H1 (cell line): ENCODE results near the gene TIMP1. TPM values are rescaled to one million over a fixed set of nuclear protein-coding genes. Genes with fewer than 3 reads are reported as not detected.

ENCODE experiments used
- CTCF ChIA-PET: fragments of 300-600 bp; sonication (Branson Sonifier 250); formaldehyde crosslinking; loops from one replicate; lab custom pipeline; 2021; ENCODE audit not compliant: partially characterized antibody; lab: Charles Lee
- POLR2A ChIA-PET: fragments of 300-600 bp; sonication (Branson Sonifier 250); formaldehyde crosslinking; loops from one replicate; lab custom pipeline; 2021; ENCODE audit warnings: inconsistent platforms; ENCODE audit not compliant: partially characterized antibody; lab: Charles Lee
- DNase-seq, 2 experiments: peaks; one replicate each; pipeline versions ENCODE4 v3.0.0 to v3.0.0-alpha.2; 2010 to 2022; ENCODE audit warnings: low spot score in 2 of 2, low read depth in 1 of 2, mixed read lengths in 1 of 2
- FAIRE-seq: peaks from 2 replicates; lab custom pipeline; 2011; peaks lifted over from hg19 to GRCh38; lab: Jason Lieb, UNC
- H2AFZ ChIP-seq: 2 replicates; pipeline ENCODE4 v1.8.1; 2012; ENCODE audit warnings: low read length, inconsistent platforms
- H2AK5ac ChIP-seq: 2 replicates; pipeline ENCODE4 v1.6.1; 2013; ENCODE audit warnings: low read depth, low read length
- H2BK120ac ChIP-seq: replicated peaks from 2 replicates; pipeline ENCODE3; 2013; ENCODE audit warnings: low read depth, low read length, inconsistent platforms
- H2BK12ac ChIP-seq: 2 replicates; pipeline ENCODE4 v1.6.1; 2013; ENCODE audit warnings: low read depth, low read length
- H2BK15ac ChIP-seq: 2 replicates; pipeline ENCODE4 v1.6.1; 2013; ENCODE audit warnings: low read length
- H2BK20ac ChIP-seq: 2 replicates; pipeline ENCODE4 v1.6.1; 2013; ENCODE audit warnings: low read length
- H2BK5ac ChIP-seq: 2 replicates; pipeline ENCODE4 v1.6.1; 2013; ENCODE audit warnings: low read depth, low read length
- H3K14ac ChIP-seq: 2 replicates; pipeline ENCODE4 v1.6.1; 2013; ENCODE audit warnings: inconsistent platforms; ENCODE audit not compliant: insufficient read length
- H3K18ac ChIP-seq: 2 replicates; pipeline ENCODE4 v1.6.1; 2013; ENCODE audit warnings: low read length; ENCODE audit errors: extremely low read depth
- H3K23ac ChIP-seq: 2 replicates; pipeline ENCODE4 v1.6.1; 2013; ENCODE audit warnings: inconsistent platforms; ENCODE audit not compliant: insufficient read length
- H3K23me2 ChIP-seq: 2 replicates; pipeline ENCODE4 v1.6.1; 2013; ENCODE audit warnings: low read depth, low read length
- H3K27ac ChIP-seq: 2 replicates; pipeline ENCODE4 v1.6.1; 2011; ENCODE audit warnings: low read depth, low read length, inconsistent platforms
- H3K27me3 ChIP-seq, 4 experiments: replicated peaks in 1 of 4; 1 replicate in 1 of 4; 2 replicates in 3 of 4; pipeline versions ENCODE4 v1.6.1 to v1.8.1; 2011 to 2013; ENCODE audit warnings: low read length in 3 of 4, mild to moderate bottlenecking in 3 of 4, inconsistent platforms in 2 of 4, mixed read lengths in 2 of 4, moderate library complexity in 1 of 4; ENCODE audit not compliant: control insufficient read depth in 3 of 4, insufficient read depth in 3 of 4; ENCODE audit errors: extremely low read depth in 1 of 4
- H3K36me3 ChIP-seq, 4 experiments: 2 replicates each; pipeline versions ENCODE4 v1.6.1 to v1.8.1; 2011 to 2013; ENCODE audit warnings: mild to moderate bottlenecking in 4 of 4, low read length in 3 of 4, moderate library complexity in 2 of 4, control low read depth in 1 of 4, inconsistent platforms in 1 of 4; ENCODE audit not compliant: insufficient read depth in 4 of 4, control insufficient read depth in 2 of 4
- H3K4ac ChIP-seq: replicated peaks from 2 replicates; pipeline ENCODE3; 2013; ENCODE audit warnings: low read length, low read depth, mixed read lengths, inconsistent platforms; ENCODE audit not compliant: insufficient read length
- H3K4me1 ChIP-seq, 4 experiments: replicated peaks in 1 of 4; 1 replicate in 1 of 4; 2 replicates in 3 of 4; pipeline versions ENCODE4 v1.6.1 to v1.8.1; 2011 to 2013; ENCODE audit warnings: low read length in 3 of 4, inconsistent platforms in 2 of 4, mixed read lengths in 1 of 4; ENCODE audit not compliant: insufficient read depth in 4 of 4, control insufficient read depth in 3 of 4
- H3K4me2 ChIP-seq, 2 experiments: 2 replicates each; pipeline versions ENCODE4 v1.6.1 to v1.8.1; 2011 to 2013; ENCODE audit warnings: low read depth in 2 of 2, low read length in 2 of 2, control low read depth in 1 of 2, inconsistent platforms in 1 of 2, mild to moderate bottlenecking in 1 of 2; ENCODE audit not compliant: insufficient read depth in 1 of 2
- H3K4me3 ChIP-seq, 4 experiments: fragments of 200-600, 300-600 bp in 1 of 4; sonication (generic), shearing (Covaris generic), sonication (Bioruptor Twin) in 1 of 4; 2 replicates each; pipeline versions ENCODE4 v1.5.1 to v1.8.1; 2011 to 2016; ENCODE audit warnings: low read length in 4 of 4, low read depth in 3 of 4, control low read depth in 2 of 4, inconsistent platforms in 2 of 4, mild to moderate bottlenecking in 2 of 4, mixed read lengths in 1 of 4, moderate library complexity in 1 of 4; ENCODE audit not compliant: insufficient read depth in 2 of 4; ENCODE audit errors: extremely low read depth in 1 of 4
- H3K56ac ChIP-seq: replicated peaks from 2 replicates; pipeline ENCODE3; 2013; ENCODE audit warnings: low read depth, mild to moderate bottlenecking, mixed read lengths, low read length, inconsistent platforms; ENCODE audit not compliant: insufficient read length
- H3K79me1 ChIP-seq: 2 replicates; pipeline ENCODE4 v1.6.1; 2013; ENCODE audit warnings: low read depth, low read length, control low read depth
- H3K79me2 ChIP-seq, 2 experiments: 2 replicates each; pipeline versions ENCODE4 v1.6.1 to v1.8.1; 2012 to 2013; ENCODE audit warnings: low read length in 2 of 2, mild to moderate bottlenecking in 2 of 2, inconsistent platforms in 1 of 2; ENCODE audit not compliant: insufficient read depth in 2 of 2, control insufficient read depth in 1 of 2
- H3K9ac ChIP-seq, 4 experiments: replicated peaks in 1 of 4; 1 replicate in 1 of 4; 2 replicates in 3 of 4; pipeline versions ENCODE4 v1.6.1 to v1.8.1; 2011 to 2013; ENCODE audit warnings: low read depth in 3 of 4, low read length in 3 of 4, control low read depth in 2 of 4, mild to moderate bottlenecking in 2 of 4, moderate library complexity in 2 of 4, inconsistent platforms in 1 of 4; ENCODE audit errors: extremely low read depth in 1 of 4
- H3K9me3 ChIP-seq, 2 experiments: 2 replicates each; pipeline versions ENCODE4 v1.6.1 to v1.8.1; 2012 to 2013; ENCODE audit warnings: mild to moderate bottlenecking in 2 of 2, moderate library complexity in 2 of 2, control low read depth in 1 of 2, inconsistent platforms in 1 of 2, low read depth in 1 of 2, low read length in 1 of 2, mixed read lengths in 1 of 2; ENCODE audit not compliant: insufficient read depth in 2 of 2
- H4K20me1 ChIP-seq, 2 experiments: replicated peaks in 1 of 2; 2 replicates each; pipeline versions ENCODE3 to v1.8.1; 2011 to 2013; ENCODE audit warnings: inconsistent platforms in 2 of 2, low read length in 2 of 2, mild to moderate bottlenecking in 1 of 2; ENCODE audit not compliant: insufficient read depth in 2 of 2, control insufficient read depth in 1 of 2
- H4K5ac ChIP-seq: 2 replicates; pipeline ENCODE4 v1.6.1; 2013; ENCODE audit warnings: low read length, low read depth, mixed read lengths, inconsistent platforms; ENCODE audit not compliant: insufficient read length
- H4K8ac ChIP-seq: 2 replicates; pipeline ENCODE4 v1.8.0; 2013; ENCODE audit warnings: mild to moderate bottlenecking, moderate library complexity, low read length, inconsistent platforms; ENCODE audit not compliant: insufficient read depth; ENCODE audit errors: extremely low read depth
- H4K91ac ChIP-seq: replicated peaks from 2 replicates; pipeline ENCODE3; 2013; ENCODE audit warnings: low read length, mixed read lengths, inconsistent platforms; ENCODE audit not compliant: insufficient read length
- ATF2 ChIP-seq: IDR thresholded peaks from 2 replicates; pipeline ENCODE4 v1.6.1; 2012; ENCODE audit warnings: low read length, inconsistent platforms
- BACH1 ChIP-seq: IDR thresholded peaks from 2 replicates; pipeline ENCODE4 v1.6.1; 2012; ENCODE audit warnings: low read length, improper control_type of control experiment
- CHD2 ChIP-seq: IDR thresholded peaks from 2 replicates; pipeline ENCODE4 v1.6.1; 2012; ENCODE audit warnings: low read length, improper control_type of control experiment
- CTBP2 ChIP-seq: IDR thresholded peaks from 2 replicates; pipeline ENCODE4 v1.7.0; 2011; ENCODE audit warnings: borderline replicate concordance, mild to moderate bottlenecking, moderate library complexity, mixed read lengths, low read length; ENCODE audit not compliant: insufficient read depth, insufficient read length
- GTF2F1 ChIP-seq: IDR thresholded peaks from 2 replicates; pipeline ENCODE4 v1.6.1; 2012; ENCODE audit warnings: low read depth, low read length, improper control_type of control experiment, borderline replicate concordance
- POLR2A ChIP-seq, 2 experiments: IDR thresholded peaks; 1 replicate in 1 of 2; 2 replicates in 1 of 2; pipeline ENCODE4 v1.6.1; 2011; ENCODE audit warnings: low read depth in 2 of 2, low read length in 2 of 2, mild to moderate bottlenecking in 2 of 2; ENCODE audit errors: control extremely low read depth in 1 of 2
- POU5F1 ChIP-seq: IDR thresholded peaks from 2 replicates; pipeline ENCODE4 v1.6.1; 2011; ENCODE audit warnings: low read depth, mild to moderate bottlenecking, low read length, moderate library complexity
- RAD21 ChIP-seq, 2 experiments: IDR thresholded peaks in 1 of 2; conservative IDR thresholded peaks in 1 of 2; 2 replicates each; pipeline ENCODE4 v1.6.1; 2011; ENCODE audit warnings: low read depth in 2 of 2, low read length in 2 of 2, improper control_type of control experiment in 1 of 2, inconsistent platforms in 1 of 2, mild to moderate bottlenecking in 1 of 2, moderate library complexity in 1 of 2
- RXRA ChIP-seq: IDR thresholded peaks from 2 replicates; pipeline ENCODE4 v1.6.1; 2011; ENCODE audit warnings: low read depth, mild to moderate bottlenecking, low read length, moderate library complexity; ENCODE audit not compliant: insufficient read depth
- SIRT6 ChIP-seq: IDR thresholded peaks from one replicate; pipeline ENCODE4 v1.7.1; 2012; ENCODE audit warnings: low read length, inconsistent platforms
- SP1 ChIP-seq: IDR thresholded peaks from 2 replicates; pipeline ENCODE4 v1.6.1; 2011; ENCODE audit warnings: low read depth, low read length
- SRF ChIP-seq: IDR thresholded peaks from 2 replicates; pipeline ENCODE4 v1.6.1; 2011; ENCODE audit warnings: mild to moderate bottlenecking, low read depth, low read length, moderate library complexity
- TCF12 ChIP-seq: IDR thresholded peaks from 2 replicates; pipeline ENCODE4 v1.6.1; 2011; ENCODE audit warnings: low read depth, mild to moderate bottlenecking, low read length
- TEAD4 ChIP-seq: IDR thresholded peaks from 2 replicates; pipeline ENCODE4 v1.6.1; 2012; ENCODE audit warnings: low read depth, low read length, inconsistent platforms, mixed read lengths
- WGBS, 2 experiments: shearing (Covaris generic) in 1 of 2; methylation state at CpG; one replicate each; pipeline versions ENCODE4 v1.1.6 to v1.1.7; 2013 to 2015; ENCODE audit warnings: low lambda C conversion rate in 2 of 2, mixed read lengths in 2 of 2, inconsistent platforms in 1 of 2, low coverage in 1 of 2, missing lambda C conversion rate in 1 of 2; ENCODE audit not compliant: insufficient replicate concordance in 2 of 2, insufficient coverage in 1 of 2, insufficient read length in 1 of 2; ENCODE audit errors: extremely low coverage in 1 of 2, missing lambda C conversion rate in 1 of 2; 5-methylcytosine and 5-hydroxymethylcytosine counted together
- polyA plus RNA-seq, 7 experiments: library from polyadenylated mRNA; depleted of rRNA in 3 of 7; stranded (reverse) in 5 of 7; unstranded in 2 of 7; fragments of >200 nt in 5 of 7; fragments of 200-250 nt in 2 of 7; gene quantifications; 1 replicate in 5 of 7; 2 replicates in 1 of 7; 4 replicates in 1 of 7; pipeline versions ENCODE4 v1.2.1 to v1.2.3, GENCODE V29; 2011 to 2013; ENCODE audit warnings: missing spikeins in 2 of 7, mixed read lengths in 2 of 7
- total RNA-seq: library from RNA; stranded (reverse); fragmentation: NEBNext Ultra II Directional; extraction: Animal tissue kit (Norgen Biotek cat#: 25700); gene quantifications from 2 replicates; pipeline ENCODE4 v1.2.1, GENCODE V29; 2021

The TIMP1 gene
- total and polyA plus RNA-seq, 2 of the 8 experiments (the other 6 are each of a cell fraction or from before 2014, with no cell fraction given), result 58.6 to 142 TPM

GRCh38 chrX:47590984-47591383 is 8.7 kb downstream of the TIMP1 start:
- H2BK120ac ChIP-seq, result no peak overlapping the region
- no peak overlapping the region for H2AFZ ChIP-seq
- no peak overlapping the region for H2BK12ac ChIP-seq
- DNase-seq, result no peak
- H3K4me2 ChIP-seq, result no peak overlapping the region
- POLR2A ChIA-PET, result interaction anchor here (1.0 to 1.3 kb wide), 2 partner anchors 18 to 28 kb away, joined by 3 read pairs; partner anchors contain the start of gene SYN1
- H3K18ac ChIP-seq, result no peak overlapping the region
- CTCF ChIA-PET, result no interaction called here
- H4K20me1 ChIP-seq, result no peaks in the 10 kb centered on the region
- no peaks in the 10 kb centered on the region for H3K9me3 ChIP-seq
- no peak overlapping the region for H3K4ac ChIP-seq
- H2BK15ac ChIP-seq, result no peak overlapping the region
- no peaks in the 10 kb centered on the region for H3K27me3 ChIP-seq
- H3K56ac ChIP-seq, result no peak overlapping the region
- no peak overlapping the region for H2AK5ac ChIP-seq
- WGBS, 2 experiments, result 94% methylated on average over 5 of the region's 5 CpGs; no CpG with 5 or more reads in 1 of the 2 experiments
- no peak overlapping the region for H4K8ac ChIP-seq
- H3K27ac ChIP-seq, result no peak overlapping the region
- no peaks in the 10 kb centered on the region for H3K79me1 ChIP-seq
- FAIRE-seq, result no peak
- H3K23ac ChIP-seq, result no peak overlapping the region
- H4K5ac ChIP-seq, result no peak overlapping the region
- no peak overlapping the region for H2BK5ac ChIP-seq
- H3K36me3 ChIP-seq, result no peaks in the 10 kb centered on the region; a peak in 1 of 8 replicates
- no peak overlapping the region for H3K9ac ChIP-seq
- no peak overlapping the region for H3K4me3 ChIP-seq
- H3K23me2 ChIP-seq, result no peaks in the 10 kb centered on the region
- H4K91ac ChIP-seq, result no peak overlapping the region
- no peak overlapping the region for H3K14ac ChIP-seq
- H3K79me2 ChIP-seq, result no peaks in the 10 kb centered on the region
- H2BK20ac ChIP-seq, result no peak overlapping the region
- peaks cover 0 to 2% (median 0%) of the 10 kb centered on the region in 4 experiments; a peak in 2 of 7 replicates for H3K4me1 ChIP-seq
- TF ChIP-seq ATF2, result no peak
- TF ChIP-seq SP1, result no peak
- TF ChIP-seq SRF, result no peak
- no peak for TF ChIP-seq BACH1
- TF ChIP-seq CTBP2, result no peak
- no peak for TF ChIP-seq CHD2
- TF ChIP-seq RXRA, result no peak
- TF ChIP-seq TCF12, result no peak
- TF ChIP-seq GTF2F1, result no peak
- TF ChIP-seq TEAD4, result no peak
- no peak for TF ChIP-seq POLR2A (IDR thresholded peaks at IDR 0.05; ENCODE audit: control extremely low read depth in 1 of 2, low read depth in 2 of 2, low read length in 2 of 2)
- no peak for TF ChIP-seq POU5F1
- TF ChIP-seq SIRT6, result no peak
- TF ChIP-seq RAD21 (IDR thresholded peaks at IDR 0.05 in 1 of 2, conservative IDR thresholded peaks at IDR 0.05 in 1 of 2; ENCODE audit: low read depth in 2 of 2, low read length in 2 of 2), result no peak
- TF ChIP-seq, all 59 proteins: peak for 0
